GM19463 (cell line): ENCODE data around the gene DPT.

Experiments
- ATAC-seq: cut with Tn5 transposase; IDR thresholded peaks from one replicate; pipeline ENCODE4 v1.9.1; 2021; ENCODE audit warnings: mild to moderate bottlenecking, moderate library complexity; ENCODE audit not compliant: unreplicated experiment

DPT gene

DNA sequence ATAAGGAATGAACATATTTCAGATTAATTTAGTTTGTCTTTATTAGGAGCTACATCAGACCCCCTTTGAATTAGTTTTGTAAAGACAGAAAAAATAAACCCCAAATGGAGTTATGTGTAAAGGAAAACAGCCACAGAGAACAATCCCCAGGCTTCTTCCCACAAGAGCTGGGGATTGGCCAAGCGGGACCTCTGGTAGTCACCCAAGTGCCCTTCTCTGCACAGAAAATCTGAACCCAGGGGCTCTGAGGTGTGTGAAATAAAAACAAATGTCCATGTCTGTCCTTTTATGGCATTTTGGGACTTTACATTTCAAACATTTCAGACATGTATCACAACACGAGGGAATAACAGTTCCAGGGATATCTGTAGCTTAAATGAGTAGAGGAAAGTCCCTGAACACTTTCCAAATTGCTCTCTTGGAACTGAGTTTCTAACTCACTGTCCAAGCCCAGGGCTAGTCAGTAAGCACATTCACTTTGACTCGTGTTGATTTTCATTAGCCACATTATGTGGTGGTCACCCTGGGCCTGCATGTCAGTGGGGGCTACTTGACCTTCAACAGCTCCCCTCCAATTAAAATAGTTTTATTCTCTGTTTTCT lies 22.5 kb downstream of the DPT start:
- ATAC-seq = no peak

DNA sequence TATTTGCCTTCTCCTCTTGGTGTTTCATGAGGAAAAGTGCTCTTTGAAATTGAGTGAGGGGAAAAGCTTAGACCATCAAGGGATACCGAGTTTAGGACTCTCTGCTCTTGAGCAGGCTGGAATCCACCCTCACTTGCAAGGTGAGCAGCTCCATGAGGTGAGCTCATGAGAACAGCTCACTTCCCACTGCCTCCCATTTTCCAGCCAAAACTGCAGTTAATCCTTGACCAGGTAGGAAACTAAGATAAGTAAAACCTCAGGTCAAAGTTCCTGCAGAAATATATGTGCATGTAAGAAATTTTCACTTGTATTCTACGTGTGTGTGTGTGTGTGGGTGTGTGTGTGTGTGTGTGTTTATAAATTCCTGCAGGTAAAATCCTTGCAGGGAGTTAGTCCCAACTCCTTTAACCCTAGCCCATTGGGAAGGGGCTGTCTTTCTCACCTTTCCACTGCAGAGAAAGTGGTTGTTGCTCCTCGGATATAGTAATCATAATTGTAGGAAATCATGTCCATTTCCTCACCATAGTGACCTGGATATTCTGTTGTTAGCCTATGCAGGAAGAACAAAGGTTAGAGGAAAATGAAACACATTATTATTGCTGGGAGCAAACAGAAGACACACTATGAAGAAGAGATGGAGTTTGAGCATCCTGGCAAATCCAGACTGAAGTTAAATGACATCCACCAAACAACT lies 28.3 kb downstream of the DPT start:
- ATAC-seq = no peak

DNA sequence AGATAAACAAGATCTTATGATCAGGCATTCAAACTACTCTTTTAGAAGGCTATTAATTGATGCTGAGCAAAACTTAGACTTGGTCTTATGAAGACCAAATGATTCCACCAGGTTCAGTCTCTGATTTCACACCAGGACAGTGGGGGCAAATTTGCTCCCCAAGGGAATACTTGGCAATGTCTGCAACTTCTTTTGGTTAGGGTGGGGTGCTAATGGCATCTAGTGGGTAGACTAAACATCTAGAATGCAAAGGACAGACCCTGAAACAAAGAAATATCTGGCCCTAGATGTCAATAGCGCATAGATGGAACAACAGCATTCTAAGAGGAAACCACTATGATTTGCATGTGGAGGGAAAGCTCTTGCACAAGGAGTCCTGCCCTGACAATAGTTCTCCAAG lies 30.6 kb downstream of the DPT start:
- no peak for ATAC-seq

DNA sequence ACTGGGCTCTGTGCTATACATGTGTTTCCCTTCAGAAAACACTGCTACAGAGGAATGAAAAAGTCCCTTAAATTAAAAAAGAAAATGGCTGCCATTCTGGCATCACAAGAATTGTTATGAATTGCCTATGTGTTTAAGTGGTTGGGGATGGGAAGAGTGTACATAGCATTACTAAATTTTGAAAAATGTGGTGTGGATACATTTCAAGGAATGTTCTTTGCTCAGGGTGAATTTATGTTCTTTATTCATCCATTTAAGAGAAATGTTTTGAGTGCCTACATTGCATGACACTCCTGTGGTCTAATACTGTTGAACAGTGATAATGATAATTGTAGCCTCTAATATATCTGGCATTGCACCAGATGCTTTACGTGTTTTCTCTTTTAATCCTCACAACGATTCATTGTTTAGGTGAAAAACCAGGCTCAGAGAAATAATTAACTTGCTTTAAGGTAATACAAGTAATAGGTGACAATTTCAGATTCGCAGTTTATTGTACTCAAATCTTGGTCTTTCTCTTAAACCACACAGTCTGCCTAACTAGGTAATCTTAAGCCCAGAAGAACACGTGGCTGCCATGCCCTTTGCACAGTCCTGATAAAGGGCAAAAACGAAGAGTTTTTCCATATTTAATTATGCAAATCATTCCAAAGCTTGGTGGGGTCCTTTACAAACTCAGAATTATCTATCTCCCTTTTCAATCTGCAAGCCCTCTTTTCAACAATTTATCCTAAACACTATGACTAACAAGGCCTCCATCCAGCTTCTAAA lies 31.5 kb downstream of the DPT start:
- no peak for ATAC-seq

DNA sequence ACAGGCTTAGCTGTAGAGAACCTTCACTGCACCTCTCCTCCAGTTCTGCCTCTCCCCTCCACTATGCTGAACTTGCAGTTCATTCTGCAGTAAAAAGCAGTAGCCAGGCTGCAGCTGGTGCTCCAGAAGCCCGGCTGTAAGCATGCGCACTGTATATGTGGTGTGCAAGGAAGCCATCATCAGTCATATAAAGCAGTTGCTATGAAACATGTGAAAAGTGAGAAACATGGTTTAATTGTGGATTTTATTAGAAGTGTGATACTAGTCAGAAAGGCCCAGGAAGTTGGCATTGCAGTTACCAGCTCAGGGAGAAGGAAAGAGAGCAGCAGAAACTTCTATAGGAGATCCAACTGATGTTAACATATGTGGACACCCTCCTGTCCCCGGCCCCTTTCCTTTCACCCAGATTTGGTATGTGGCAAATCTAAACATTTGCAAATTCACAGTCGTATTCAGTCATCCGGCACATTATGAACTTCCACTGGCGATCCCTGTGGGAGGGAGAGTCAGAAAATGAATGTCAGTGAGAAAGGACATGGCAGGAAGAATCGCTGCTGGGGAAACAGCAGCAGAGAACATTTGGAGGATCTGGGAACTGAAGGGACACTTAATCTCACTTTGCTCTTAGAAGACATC lies 32.8 kb downstream of the DPT start:
- no peak for ATAC-seq

DNA sequence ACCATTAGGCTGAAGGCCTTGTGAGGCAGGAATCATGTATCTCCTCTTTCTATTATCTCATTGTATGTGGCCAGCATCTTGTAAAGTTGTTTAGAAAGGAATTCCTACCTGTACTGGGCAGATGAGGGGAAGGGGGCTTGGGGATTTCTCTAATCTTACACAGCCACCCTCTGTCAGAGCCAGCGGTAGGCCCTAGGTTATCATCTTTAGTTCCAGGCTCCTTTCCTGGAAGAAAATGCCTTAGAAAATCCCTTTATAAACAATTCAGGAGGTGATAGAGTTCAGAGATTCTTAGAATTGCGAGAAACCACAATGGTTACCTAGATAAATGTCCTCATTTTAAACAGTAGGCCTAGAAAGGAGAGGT lies 35.2 kb downstream of the DPT start:
- no peak for ATAC-seq

DNA sequence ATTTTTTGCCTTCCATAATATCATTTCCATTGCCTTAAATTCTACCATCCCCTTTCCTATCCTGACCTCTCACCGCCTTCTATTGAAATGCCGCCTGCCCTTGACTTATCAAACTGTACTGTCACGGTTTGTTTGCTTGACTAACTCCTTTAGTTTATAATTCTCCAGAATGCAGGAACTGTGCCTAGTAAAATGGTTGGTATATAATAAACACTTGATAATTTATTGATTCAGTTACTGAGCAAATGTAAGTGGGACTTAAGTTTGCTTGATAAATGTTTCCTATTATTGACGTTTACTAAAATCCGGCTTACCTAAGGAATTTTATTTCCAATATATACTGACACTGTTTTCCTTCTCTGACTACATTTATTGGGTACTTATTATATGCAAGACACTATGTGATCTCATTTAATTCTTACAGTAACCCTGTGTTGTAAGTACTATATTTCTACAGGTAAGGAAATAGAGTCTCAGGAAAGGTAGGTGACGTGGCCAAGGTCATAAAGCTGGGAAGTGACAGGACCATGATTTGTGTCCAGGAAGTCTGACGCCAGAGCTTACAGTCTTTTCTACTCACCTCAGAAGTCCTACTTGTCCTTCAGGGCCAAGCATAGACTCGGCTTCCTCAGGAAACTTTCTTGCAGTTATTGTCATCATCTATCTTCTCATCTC lies 35.7 kb downstream of the DPT start:
- ATAC-seq = no peak

DNA sequence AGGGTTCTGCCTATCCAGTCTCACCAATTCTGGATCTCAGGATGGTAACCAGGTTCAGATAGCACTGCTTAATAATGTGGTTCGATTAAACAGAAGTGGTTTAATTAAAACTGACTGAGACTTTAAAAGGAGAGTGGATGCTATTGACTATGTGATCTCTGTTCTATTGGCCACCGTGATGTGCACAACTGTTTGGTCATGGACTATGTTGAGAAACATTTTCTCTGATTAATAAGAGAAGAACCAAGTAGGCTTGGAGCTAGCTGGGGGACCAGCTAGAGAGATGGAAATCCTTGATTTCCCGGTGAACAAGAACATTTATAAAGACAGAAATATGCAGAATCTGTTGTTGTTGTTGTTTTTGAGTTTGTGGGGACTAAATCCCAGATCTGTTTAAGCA lies 36.5 kb downstream of the DPT start:
- ATAC-seq = no peak

DNA sequence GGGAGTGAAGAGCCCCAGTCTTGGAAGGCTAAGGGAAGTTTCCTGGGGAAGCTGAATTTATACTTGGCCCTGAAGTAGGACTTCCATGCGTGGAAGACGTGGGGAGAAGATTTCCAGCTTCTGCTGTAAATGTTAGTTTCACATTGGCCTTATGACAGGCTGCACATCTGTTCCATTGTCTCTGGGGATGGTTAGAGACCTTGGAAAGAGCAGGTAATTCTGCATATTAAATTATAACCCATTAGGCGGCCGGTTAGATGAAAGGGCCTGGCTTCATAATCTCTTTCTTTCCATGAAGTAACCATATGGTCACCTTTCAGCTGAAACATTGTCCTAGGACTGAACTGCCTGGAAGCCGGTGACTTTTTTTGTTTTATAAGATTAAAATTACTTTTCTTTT lies 37.5 kb downstream of the DPT start:
- ATAC-seq = no peak

DNA sequence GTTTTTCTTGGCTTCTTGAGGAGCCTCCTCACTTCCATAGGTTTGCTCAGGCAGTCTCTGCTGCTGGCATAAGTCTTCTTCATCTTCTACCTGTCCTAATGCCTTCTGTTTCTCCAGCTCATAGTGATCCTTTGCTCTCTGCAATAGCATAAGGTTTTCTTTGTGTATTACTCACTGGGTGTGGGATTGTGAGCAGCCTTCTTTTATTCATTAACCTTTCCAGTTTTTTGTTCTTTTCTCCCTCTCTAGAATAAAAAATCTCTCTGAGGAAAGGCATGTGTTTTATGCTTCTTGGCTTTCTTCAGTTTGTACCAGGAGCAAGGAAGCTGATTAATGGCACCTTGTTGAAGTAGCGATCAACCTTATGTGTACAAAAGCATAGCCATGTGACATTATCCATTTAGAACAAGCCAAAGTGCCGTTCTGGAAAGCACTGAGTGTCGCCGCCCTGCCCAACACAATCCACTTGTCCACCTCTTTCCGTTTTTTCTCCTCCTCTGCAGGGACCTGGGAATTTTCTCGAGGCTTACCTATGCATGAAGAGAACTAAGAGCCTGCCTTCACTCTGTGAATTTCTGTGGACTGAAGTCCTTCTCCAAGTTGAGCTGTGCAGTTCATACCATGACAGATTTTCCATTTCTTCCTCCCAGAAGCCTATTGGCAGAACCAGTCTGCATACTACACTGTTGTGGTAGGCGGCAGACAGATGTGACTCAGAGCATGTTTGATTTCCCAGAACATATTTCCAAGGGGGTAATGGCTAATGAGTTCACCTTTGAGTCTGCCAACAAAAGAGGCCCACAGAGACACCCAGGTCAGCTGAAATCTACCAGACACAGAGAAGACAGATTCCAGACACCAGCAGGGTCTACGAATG lies 39.0 kb downstream of the DPT start:
- no peak for ATAC-seq

DNA sequence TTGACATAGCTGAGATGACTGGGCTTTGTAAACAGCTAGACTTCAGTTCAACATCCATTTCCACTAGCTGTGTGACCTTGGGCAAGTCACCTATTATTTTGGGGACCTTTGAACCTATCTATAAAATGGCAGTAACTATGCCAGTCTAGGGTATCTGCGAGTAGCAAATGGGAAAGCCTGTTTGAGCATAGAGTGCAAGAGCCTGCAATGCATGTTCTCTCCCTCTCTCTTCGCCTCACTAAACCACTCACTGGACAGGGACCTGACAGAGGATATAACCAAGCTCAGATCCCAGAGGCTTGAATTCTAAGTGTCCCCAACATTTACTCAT lies 39.7 kb downstream of the DPT start:
- ATAC-seq = no peak

DNA sequence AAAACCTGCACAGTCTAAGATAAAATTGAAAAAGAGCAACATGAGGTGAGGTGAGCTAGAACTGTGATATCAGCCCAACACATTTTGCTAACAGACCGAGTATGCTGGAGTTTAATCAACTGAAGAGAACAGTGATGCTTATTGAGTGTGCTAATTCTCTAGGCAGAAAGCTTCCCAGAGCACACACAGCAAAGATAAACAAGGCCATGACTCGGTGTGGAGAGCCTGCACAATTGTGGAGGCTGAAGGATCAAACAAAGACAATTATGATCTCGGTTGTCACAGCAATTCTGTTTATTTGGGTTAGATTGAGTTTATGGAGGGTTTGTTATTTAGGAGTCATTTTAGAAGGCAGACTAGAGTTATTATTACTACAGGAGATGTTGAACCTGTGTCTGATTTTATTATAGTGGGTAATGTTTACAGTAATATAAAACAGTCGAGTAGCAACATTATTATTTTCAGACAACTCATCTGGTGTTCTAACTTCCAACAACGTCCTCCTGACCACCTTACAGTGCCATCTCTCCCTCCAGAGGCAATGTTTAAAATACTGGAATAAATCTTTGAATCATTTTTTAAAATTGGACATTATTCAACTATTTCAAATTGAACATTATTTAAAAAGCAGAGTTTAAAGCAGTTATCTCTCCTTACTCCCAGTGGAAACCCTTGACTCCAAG lies 40.2 kb downstream of the DPT start:
- no peak for ATAC-seq

DNA sequence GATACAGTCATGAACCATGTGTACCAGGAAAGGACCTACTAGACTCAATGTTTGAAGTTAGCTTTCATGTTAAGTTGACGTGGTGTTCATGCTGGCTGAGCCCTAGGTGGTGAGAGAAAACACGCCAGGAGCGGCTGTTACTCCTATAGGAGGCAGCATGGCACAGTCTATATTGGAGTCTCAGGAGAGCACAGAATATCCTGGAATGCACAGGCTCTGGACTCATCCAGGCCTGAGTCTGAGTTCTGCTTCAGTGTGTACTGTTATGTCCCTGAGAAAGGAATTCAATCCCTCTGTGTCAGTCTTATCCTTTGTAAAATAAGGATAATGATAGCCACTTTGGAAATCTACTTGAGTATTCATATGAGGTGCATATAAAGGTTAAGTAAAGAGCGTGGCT lies 41.2 kb downstream of the DPT start:
- ATAC-seq = no peak

DNA sequence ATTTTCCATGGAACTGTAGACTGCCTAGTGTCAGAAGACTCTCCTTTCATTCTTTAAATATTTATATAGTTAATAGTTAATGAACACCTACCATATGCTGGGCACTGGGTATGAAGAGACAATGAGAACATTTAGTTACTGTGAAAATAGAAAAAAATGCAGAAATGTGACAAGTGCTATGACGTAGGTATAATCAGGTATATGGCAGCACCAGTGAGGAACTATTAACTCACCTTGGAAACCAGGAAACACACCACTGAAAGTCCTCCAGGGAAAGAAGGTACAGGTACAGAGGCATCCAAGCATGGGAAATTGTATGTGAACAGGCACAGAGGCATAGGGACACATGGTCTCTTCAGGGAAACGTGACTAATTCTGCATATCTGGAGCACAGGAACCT lies 42.3 kb downstream of the DPT start:
- no peak for ATAC-seq

DNA sequence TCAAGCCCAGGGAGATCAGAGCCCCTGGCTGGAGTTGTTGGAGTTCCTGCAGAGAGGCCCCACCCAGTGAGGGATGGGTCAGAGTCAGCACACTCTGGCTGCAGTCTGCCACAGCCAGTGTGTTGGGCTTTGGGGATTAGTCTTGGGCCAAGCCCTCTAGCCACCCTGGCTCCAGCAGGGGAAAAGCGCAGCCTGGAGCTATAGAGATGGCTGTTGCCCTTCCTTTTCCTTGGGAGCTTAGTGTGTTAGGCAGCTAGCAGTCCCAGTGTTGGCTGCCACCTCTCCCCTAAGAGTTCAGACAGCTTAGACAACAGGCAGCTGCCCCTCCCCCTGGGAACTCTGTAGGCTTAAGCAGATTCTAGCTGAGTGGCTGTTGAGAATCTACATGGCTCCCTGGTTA lies 45.1 kb downstream of the DPT start:
- ATAC-seq = no peak

DNA sequence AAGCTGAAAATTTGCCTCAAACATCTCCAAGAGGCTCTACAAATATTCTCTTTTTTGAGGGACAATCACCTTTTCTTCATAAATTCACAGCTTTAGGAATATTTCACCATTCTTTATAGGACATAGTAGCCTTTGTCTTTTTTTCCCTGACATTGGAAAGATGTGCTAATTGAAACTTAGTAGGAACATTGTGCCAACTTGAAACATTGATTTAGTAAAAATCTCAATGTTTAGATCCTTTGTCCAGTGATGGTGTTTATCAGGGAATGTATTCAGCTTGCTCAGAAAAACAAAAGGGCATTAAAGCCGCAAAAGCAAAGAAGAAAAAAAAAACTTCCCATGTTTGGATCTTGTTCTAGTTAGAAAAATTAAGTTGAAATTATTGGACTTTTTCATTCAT lies 52.1 kb downstream of the DPT start:
- ATAC-seq = no peak

DNA sequence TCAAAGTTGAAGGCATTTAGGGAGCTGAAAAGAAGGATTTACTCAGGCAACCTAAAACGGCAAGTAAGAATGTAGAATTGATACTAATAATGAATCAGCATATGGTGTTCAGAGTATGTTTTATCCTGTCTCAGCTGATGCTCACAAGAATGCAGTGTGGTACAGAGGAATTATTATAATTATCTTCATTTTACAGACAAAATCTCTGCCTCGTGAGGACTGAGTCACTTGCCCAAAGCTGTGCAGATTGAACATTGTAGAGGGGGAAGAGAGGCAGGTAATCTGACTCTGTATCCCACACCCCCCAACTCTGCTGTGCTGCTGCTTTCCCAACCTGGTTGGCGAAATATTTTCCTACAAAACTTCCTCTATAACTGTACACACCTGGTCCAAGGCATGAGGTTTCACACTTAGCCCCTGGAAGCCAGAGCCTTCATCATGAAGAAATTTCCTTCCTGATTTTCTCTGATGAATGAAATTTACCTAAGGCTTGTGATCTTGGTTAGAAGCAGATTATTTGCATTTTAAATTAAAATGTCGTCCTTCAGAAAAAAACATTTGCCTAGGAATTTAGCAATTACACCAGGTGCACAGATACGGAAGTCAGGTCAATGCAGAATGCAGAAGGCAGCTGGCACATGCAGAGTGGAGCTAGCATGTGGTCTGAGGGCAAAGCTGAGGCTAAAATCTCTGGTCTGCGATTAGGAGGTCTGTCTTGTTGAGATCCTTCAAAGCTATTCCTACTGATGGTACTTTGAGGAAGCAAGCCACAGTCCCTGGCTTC lies 52.8 kb downstream of the DPT start:
- ATAC-seq = no peak

DNA sequence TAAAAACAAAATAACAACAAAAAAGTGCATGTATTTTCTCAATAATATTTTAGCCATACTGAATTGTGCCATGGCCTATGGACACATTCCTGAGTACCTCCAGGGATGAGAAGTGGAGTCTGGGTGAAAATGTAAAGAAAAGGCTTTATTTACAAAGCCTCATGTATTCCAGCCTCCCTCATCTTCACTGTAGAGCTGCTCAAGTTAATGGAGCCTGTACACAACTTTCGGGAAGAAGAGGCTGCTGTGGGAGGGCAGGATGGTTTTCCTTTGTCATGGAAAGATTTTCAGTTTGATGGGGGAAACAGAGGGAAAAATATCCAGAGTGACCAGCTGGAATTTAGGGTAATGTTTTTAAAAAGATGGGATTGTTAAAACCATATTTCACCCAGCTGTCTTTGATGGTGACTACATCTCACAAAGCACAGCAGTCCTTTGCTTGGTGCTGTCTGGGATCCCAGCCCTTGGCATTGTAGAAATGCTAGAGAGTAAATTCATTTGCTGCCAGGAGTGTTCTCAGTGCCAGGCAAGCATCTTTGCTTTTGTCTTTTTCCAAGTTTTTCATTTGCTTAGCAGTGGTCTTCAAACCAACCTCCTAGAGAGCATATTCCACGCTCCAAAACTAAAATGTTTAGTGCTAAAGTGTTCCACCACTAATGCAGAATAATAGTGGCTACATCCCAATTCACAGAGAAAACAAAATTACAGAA lies 54.9 kb downstream of the DPT start:
- ATAC-seq = no peak

DNA sequence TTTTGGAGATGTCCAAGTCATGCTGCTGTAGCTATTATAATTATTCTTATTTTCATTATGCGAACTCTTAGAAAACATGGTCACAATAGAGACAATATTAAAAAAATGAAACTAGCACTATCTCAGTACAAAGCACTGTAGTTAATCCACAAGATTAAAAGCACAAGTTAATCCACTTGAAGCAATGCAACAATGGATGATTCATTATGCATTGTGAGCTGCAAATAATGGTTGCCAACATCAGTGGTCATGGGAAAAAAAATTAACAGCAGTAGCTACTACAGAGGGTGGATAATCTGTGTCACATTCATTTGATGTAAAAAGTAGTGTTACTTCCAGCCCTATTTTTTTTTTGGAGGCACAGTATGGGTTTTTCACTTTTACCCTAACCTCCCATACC lies 56.7 kb downstream of the DPT start:
- ATAC-seq = no peak
